Measurements from ENCODE around the gene EPB41L4B. TPM values are rescaled to one million over a fixed set of nuclear protein-coding genes. Genes with fewer than 3 reads are reported as not detected.
"Not testable (repeated sequence)": the region's sequence is repeated elsewhere in the genome, so short reads cannot be mapped to it uniquely, and the experiment has no call there.

Gene EPB41L4B
- polyA plus RNA-seq, 3 donors from 2014 or later = not detected

- Mint-ChIP-seq H3K4me1 (no peaks in the 10 kb centered on the region), H3K4me3 (no peak overlapping the region), H3K9me3 (no peaks in the 10 kb centered on the region), H3K27me3 (ENCODE audit: low read depth in 3 of 3) (peaks cover 3 to 8% (median 4%) of the 10 kb centered on the region in 3 donors), H3K36me3 (no peaks in the 10 kb centered on the region), H3K27ac (no peak overlapping the region)
- no peak for DNase-seq
Measured at GRCh38 chr9:109303900-109304299, 17.0 kb downstream of the EPB41L4B start.

- H3K36me3 Mint-ChIP-seq = no peaks in the 10 kb centered on the region
- H3K27me3 Mint-ChIP-seq (ENCODE audit: low read depth in 3 of 3) = peaks cover 3 to 8% (median 4%) of the 10 kb centered on the region in 3 donors
- H3K27ac Mint-ChIP-seq = no peak overlapping the region
- no peak overlapping the region for H3K4me3 Mint-ChIP-seq
- H3K4me1 Mint-ChIP-seq = no peaks in the 10 kb centered on the region
- no peaks in the 10 kb centered on the region for H3K9me3 Mint-ChIP-seq
- DNase-seq = no peak
Measured at GRCh38 chr9:109302606-109303005, 18.3 kb downstream of the EPB41L4B start.

GRCh38 chr9:109301012-109301411 is 19.8 kb downstream of the EPB41L4B start:
- Mint-ChIP-seq H3K9me3 (peaks cover 0 to 1% (median 0%) of the 10 kb centered on the region in 6 donors), H3K36me3 (no peaks in the 10 kb centered on the region), H3K27ac (no peak overlapping the region), H3K27me3 (ENCODE audit: low read depth in 3 of 3) (peaks cover 3 to 13% (median 4%) of the 10 kb centered on the region in 3 donors), H3K4me3 (no peak overlapping the region), H3K4me1 (peaks cover 0 to under 1% of the 10 kb centered on the region in 2 donors)
- no peak for DNase-seq

GRCh38 chr9:109299891-109300290 is 21.0 kb downstream of the EPB41L4B start:
- DNase-seq = no peak
- Mint-ChIP-seq H3K4me1 (peaks cover 0 to 10% of the 10 kb centered on the region in 2 donors), H3K36me3 (no peaks in the 10 kb centered on the region), H3K9me3 (peaks cover 0 to 1% (median 0%) of the 10 kb centered on the region in 6 donors), H3K27ac (no peak overlapping the region), H3K27me3 (ENCODE audit: low read depth in 3 of 3) (peaks cover 2 to 15% (median 3%) of the 10 kb centered on the region in 3 donors), H3K4me3 (no peak overlapping the region)

DNA sequence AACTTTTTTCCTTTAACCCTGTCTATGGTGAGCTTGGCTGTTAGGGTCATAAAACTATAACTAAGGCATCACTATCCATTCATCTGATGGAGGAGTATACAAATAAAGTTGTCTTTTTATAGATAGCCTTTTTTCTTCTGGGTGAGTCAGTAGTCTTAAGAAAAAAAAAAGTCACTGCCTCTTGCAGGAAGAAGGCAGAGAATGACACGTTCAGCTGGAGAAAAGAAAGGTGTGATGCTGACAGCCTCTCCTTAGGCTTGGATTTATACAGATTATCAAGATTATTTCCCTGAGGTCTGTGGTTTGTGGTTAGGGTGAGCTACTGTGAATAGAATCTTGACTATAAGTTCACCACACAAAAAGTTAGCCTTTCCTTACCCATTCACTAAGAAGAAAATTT is 23.0 kb downstream of the EPB41L4B start:
- H3K4me1 Mint-ChIP-seq = peaks cover 0 to 10% of the 10 kb centered on the region in 2 donors
- H3K4me3 Mint-ChIP-seq = no peak overlapping the region
- H3K27ac Mint-ChIP-seq = no peak overlapping the region
- no peak for DNase-seq
- H3K27me3 Mint-ChIP-seq (ENCODE audit: low read depth in 3 of 3) = peaks cover 2 to 18% (median 3%) of the 10 kb centered on the region in 3 donors
- peaks cover 0 to 1% (median 0%) of the 10 kb centered on the region in 6 donors for H3K9me3 Mint-ChIP-seq
- no peaks in the 10 kb centered on the region for H3K36me3 Mint-ChIP-seq

GRCh38 chr9:109295221-109296130 is 25.4 kb downstream of the EPB41L4B start:
- Mint-ChIP-seq H3K27me3 (ENCODE audit: low read depth in 3 of 3) (peaks cover 0 to 10% (median 2%) of the 10 kb centered on the region in 3 donors), H3K9me3 (peaks cover 0 to 1% (median 0%) of the 10 kb centered on the region in 6 donors), H3K4me3 (no peak overlapping the region), H3K27ac (no peak overlapping the region), H3K4me1 (peaks cover 0 to 10% of the 10 kb centered on the region in 2 donors), H3K36me3 (no peaks in the 10 kb centered on the region)
- no peak for DNase-seq

DNA sequence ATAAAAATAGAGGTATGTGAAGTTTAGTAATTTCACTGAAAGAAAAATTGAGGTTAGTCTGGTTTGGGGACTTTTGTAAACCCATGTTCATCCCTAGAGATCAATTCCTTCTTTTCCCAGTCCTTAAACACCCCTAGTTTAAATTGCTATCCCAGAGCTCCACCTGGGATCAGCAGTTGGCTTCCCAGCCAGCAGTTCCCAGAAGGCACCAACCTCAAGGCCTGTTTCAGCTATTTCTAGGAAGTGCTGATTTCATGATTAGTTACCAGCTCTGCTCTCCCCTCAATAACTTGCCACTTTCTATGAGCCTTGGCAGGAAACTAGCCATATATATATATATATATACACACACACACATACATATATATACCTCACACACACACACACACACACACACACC is 30.5 kb downstream of the EPB41L4B start:
- no peaks in the 10 kb centered on the region for H3K9me3 Mint-ChIP-seq
- DNase-seq = no peak
- H3K4me1 Mint-ChIP-seq = peaks cover 0 to 3% of the 10 kb centered on the region in 2 donors
- H3K27ac Mint-ChIP-seq = no peak overlapping the region
- peaks cover 0 to 7% (median 2%) of the 10 kb centered on the region in 3 donors for H3K27me3 Mint-ChIP-seq (ENCODE audit: low read depth in 3 of 3)
- no peak overlapping the region for H3K4me3 Mint-ChIP-seq
- H3K36me3 Mint-ChIP-seq = no peaks in the 10 kb centered on the region

GRCh38 chr9:109289931-109290330 is 30.9 kb downstream of the EPB41L4B start:
- no peak for DNase-seq
- H3K27me3 Mint-ChIP-seq (ENCODE audit: low read depth in 3 of 3) = peaks cover 0 to 7% (median 2%) of the 10 kb centered on the region in 3 donors
- H3K4me3 Mint-ChIP-seq = no peak overlapping the region
- no peaks in the 10 kb centered on the region for H3K36me3 Mint-ChIP-seq
- no peak overlapping the region for H3K27ac Mint-ChIP-seq
- H3K9me3 Mint-ChIP-seq = no peaks in the 10 kb centered on the region
- H3K4me1 Mint-ChIP-seq = no peaks in the 10 kb centered on the region

DNA sequence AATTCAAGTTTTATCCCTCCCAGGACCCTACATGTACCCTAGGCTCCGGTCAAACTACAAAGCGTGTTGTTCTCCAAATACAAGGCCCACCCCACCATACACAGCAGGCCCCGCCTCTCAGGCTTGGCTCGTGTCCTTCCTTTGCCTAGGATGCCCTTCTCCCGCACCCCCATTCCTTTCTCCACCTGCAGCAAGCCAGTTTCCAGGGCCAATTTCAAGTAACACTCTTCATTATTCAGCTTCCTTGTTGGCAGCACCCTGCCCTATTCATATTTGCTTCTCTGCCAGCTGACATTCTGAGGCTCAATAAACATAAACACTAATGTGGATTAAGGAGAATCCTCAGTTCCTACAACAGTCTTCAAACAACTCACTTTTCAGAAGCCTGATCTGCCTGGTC is 31.7 kb downstream of the EPB41L4B start:
- H3K4me3 Mint-ChIP-seq = no peak overlapping the region
- no peaks in the 10 kb centered on the region for H3K4me1 Mint-ChIP-seq
- no peak for DNase-seq
- H3K27me3 Mint-ChIP-seq (ENCODE audit: low read depth in 3 of 3) = peaks cover 0 to 7% (median 2%) of the 10 kb centered on the region in 3 donors
- H3K27ac Mint-ChIP-seq = no peak overlapping the region
- H3K36me3 Mint-ChIP-seq = no peaks in the 10 kb centered on the region
- no peaks in the 10 kb centered on the region for H3K9me3 Mint-ChIP-seq

GRCh38 chr9:109286981-109287380 is 33.9 kb downstream of the EPB41L4B start:
- no peaks in the 10 kb centered on the region for H3K36me3 Mint-ChIP-seq
- no peaks in the 10 kb centered on the region for H3K4me1 Mint-ChIP-seq
- H3K27ac Mint-ChIP-seq = no peak overlapping the region
- no peak overlapping the region for H3K4me3 Mint-ChIP-seq
- peaks cover 0 to 4% (median 3%) of the 10 kb centered on the region in 3 donors for H3K27me3 Mint-ChIP-seq (ENCODE audit: low read depth in 3 of 3)
- DNase-seq = no peak
- H3K9me3 Mint-ChIP-seq = no peaks in the 10 kb centered on the region

DNA sequence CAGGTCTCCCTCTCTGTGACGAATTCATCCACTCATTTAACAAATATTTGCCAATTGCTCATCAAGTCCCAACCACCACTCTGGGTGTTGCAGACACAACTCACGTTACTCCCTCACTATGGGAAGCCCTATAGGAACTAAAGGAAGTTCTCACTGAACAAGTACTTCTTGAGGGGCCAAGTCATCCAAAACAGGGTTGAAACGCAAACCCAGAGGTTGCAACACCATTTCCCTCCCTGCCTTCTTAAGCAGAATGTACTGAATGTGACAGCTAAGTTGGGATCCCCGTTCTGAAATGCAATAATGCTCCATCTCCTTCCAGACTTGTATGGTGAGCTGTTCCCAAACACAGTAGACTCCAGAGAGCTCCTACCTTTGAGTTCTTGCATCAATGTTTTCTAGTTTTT is 34.3 kb downstream of the EPB41L4B start:
- no peaks in the 10 kb centered on the region for H3K4me1 Mint-ChIP-seq
- H3K27me3 Mint-ChIP-seq (ENCODE audit: low read depth in 3 of 3) = peaks cover 0 to 4% (median 3%) of the 10 kb centered on the region in 3 donors
- H3K9me3 Mint-ChIP-seq = no peaks in the 10 kb centered on the region
- no peaks in the 10 kb centered on the region for H3K36me3 Mint-ChIP-seq
- no peak overlapping the region for H3K4me3 Mint-ChIP-seq
- no peak overlapping the region for H3K27ac Mint-ChIP-seq
- no peak for DNase-seq

DNA sequence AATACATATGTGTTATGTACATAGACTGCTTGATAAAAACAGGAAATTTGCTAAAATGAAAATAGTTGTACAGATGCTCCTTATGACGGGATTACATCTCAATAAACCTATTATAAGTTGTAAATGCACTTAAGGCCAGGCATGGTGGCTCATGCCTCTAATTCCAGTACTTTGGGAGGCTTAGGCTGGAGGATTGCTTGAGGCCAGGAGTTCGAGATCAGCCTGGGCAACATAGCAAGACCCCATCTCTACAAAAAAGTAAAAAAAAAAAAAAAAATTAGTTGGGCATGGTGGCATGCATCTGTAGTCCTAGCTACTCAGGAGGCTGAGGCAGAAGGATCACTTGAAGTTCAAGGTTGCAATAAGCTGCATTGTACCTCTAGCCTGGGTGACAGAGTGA is 37.2 kb downstream of the EPB41L4B start:
- not testable (repeated sequence) for H3K4me3 Mint-ChIP-seq; H3K36me3 Mint-ChIP-seq; DNase-seq; H3K27ac Mint-ChIP-seq; H3K9me3 Mint-ChIP-seq; H3K27me3 Mint-ChIP-seq (ENCODE audit: low read depth in 3 of 3); H3K4me1 Mint-ChIP-seq

DNA sequence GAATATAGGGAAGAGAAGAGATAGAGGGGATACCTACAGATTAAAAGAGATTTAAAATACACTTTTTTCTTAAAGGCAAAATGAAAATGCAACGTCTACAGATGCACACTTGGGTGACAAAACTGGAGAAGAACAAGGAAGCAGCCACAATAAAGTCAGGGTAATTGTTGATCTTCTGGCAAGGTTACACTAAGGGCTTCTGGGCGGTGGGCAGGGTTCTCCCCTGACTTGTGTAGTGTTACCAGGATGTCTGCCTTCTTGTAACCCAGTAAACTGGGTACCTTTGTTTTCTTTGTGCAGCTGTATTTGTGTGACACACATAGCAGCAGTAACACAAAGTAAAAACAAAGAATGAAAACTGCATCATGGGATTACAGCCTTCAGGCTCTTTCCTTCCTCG is 37.8 kb downstream of the EPB41L4B start:
- Mint-ChIP-seq H3K27me3 (ENCODE audit: low read depth in 3 of 3) (peaks cover 0 to 4% (median 2%) of the 10 kb centered on the region in 3 donors), H3K27ac (no peak overlapping the region), H3K36me3 (no peaks in the 10 kb centered on the region), H3K4me3 (no peak overlapping the region), H3K9me3 (no peaks in the 10 kb centered on the region), H3K4me1 (no peaks in the 10 kb centered on the region)
- DNase-seq = no peak

DNA sequence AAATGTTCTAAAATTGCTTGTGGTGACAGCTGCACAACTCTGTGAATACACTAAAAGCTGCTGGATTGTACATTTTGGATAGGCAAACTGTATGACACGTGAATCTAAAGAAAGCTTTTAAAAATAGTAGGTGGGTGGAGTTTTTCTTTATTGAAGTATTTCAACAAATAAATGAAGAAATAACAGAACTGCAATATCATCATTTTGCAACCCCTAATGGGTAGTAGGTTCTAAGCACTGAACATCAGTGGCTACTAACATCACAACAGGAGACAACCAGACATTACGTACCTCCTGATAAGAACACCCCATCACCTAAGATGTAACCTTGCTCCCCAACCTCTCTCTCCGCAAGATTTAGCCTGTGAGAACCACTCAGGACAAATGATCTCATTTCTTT is 38.6 kb downstream of the EPB41L4B start:
- Mint-ChIP-seq H3K4me1 (no peaks in the 10 kb centered on the region), H3K9me3 (no peaks in the 10 kb centered on the region), H3K27ac (no peak overlapping the region), H3K4me3 (no peak overlapping the region), H3K36me3 (no peaks in the 10 kb centered on the region), H3K27me3 (ENCODE audit: low read depth in 3 of 3) (peaks cover 3 to 9% (median 4%) of the 10 kb centered on the region in 3 donors)
- DNase-seq = no peak

All from immature natural killer cell (primary cell).